GM19023 (cell line): ENCODE measurements around the gene PIK3CA.
"Not testable (repeated sequence)": the region's sequence is repeated elsewhere in the genome, so short reads cannot be mapped to it uniquely, and the experiment has no call there.

Experiments used
- ATAC-seq: cut with Tn5 transposase; IDR thresholded peaks from one replicate; pipeline ENCODE4 v1.9.1; 2021; ENCODE audit warnings: mild to moderate bottlenecking, moderate library complexity; ENCODE audit not compliant: unreplicated experiment

PIK3CA gene

GRCh38 chr3:179194931-179195330 lies 46.8 kb downstream of the PIK3CA start:
- no peak for ATAC-seq

GRCh38 chr3:179196098-179196497 lies 47.9 kb downstream of the PIK3CA start:
- ATAC-seq, result peak; percentile 81

GRCh38 chr3:179196700-179197099 lies 48.5 kb downstream of the PIK3CA start:
- ATAC-seq, result no peak

- ATAC-seq, result no peak
Measured at GRCh38 chr3:179200790-179201189, 52.6 kb downstream of the PIK3CA start.

- not testable (repeated sequence) for ATAC-seq
Measured at GRCh38 chr3:179215550-179215949, 67.4 kb downstream of the PIK3CA start.

- ATAC-seq, result not testable (repeated sequence)
Measured at GRCh38 chr3:179218213-179218612, 70.1 kb downstream of the PIK3CA start.

GRCh38 chr3:179223548-179223947 lies 75.4 kb downstream of the PIK3CA start:
- no peak for ATAC-seq

- no peak for ATAC-seq
Measured at GRCh38 chr3:179224584-179224983, 76.4 kb downstream of the PIK3CA start.

- ATAC-seq, result no peak
Measured at GRCh38 chr3:179227349-179227748, 79.2 kb downstream of the PIK3CA start.

- no peak for ATAC-seq
Measured at GRCh38 chr3:179229177-179229576, 81.0 kb downstream of the PIK3CA start.

- no peak for ATAC-seq
Measured at GRCh38 chr3:179233043-179233442, 84.9 kb downstream of the PIK3CA start.

GRCh38 chr3:179234199-179234598 lies 86.0 kb downstream of the PIK3CA start:
- ATAC-seq, result no peak

- no peak for ATAC-seq
Measured at GRCh38 chr3:179236669-179237301, 88.6 kb downstream of the PIK3CA start.

- not testable (repeated sequence) for ATAC-seq
Measured at GRCh38 chr3:179240299-179240698, 92.1 kb downstream of the PIK3CA start.

GRCh38 chr3:179242859-179243258 lies 94.7 kb downstream of the PIK3CA start:
- ATAC-seq, result not testable (repeated sequence)

GRCh38 chr3:179244878-179245277 lies 96.7 kb downstream of the PIK3CA start:
- no peak for ATAC-seq

GRCh38 chr3:179247289-179248015 lies 99.3 kb downstream of the PIK3CA start:
- no peak for ATAC-seq

GRCh38 chr3:179250803-179251476 lies 102.8 kb downstream of the PIK3CA start, which contains the start of gene KCNMB3:
TSS of gene KCNMB3 (minus strand) at chr3:179251114. CDS start at chr3:179250990, 124 bp downstream.
- no peak for ATAC-seq

GRCh38 chr3:179256813-179257212 lies 108.7 kb downstream of the PIK3CA start:
- ATAC-seq, result no peak

- not testable (repeated sequence) for ATAC-seq
Measured at GRCh38 chr3:179257742-179258141, 109.6 kb downstream of the PIK3CA start.

- ATAC-seq, result no peak
Measured at GRCh38 chr3:179258820-179259219, 110.7 kb downstream of the PIK3CA start.
